D721Med (cell line): ENCODE results near the gene HELZ.

Experiments used
- DNase-seq: peaks from one replicate; pipeline ENCODE4 v3.0.0; 2011; ENCODE audit warnings: low spot score; ENCODE audit not compliant: insufficient read length
- FAIRE-seq: peaks from 2 replicates; lab custom pipeline; 2011; peaks lifted over from hg19 to GRCh38; lab: Jason Lieb, UNC
- TF ChIP-seq, protein P1 (sequence below): IDR thresholded peaks from 2 replicates; pipeline ENCODE4 v1.5.1; 2012; ENCODE audit warnings: mild to moderate bottlenecking, control low read depth; ENCODE audit not compliant: insufficient read depth; ENCODE audit errors: missing control alignments

Gene HELZ

DNA sequence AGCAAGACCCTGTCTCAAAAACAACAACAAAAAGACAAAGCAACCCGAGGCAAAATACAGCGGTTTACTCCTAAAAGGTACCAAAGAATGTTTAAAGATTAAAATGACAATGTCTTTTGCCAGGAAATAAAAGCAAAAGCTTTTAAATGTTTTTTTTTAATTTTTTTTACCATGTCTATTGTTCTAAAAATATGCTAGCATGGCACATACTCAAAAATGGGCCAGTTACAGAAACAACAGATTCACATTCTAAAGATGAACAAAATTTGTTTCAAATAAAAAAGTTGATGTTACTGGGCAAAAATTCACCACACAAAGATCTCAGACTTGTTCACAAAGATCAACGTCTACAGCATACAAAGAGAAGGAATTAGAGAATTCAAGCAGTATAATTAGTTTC is 159.6 kb downstream of the HELZ start:
- TF ChIP-seq, protein P1, sequence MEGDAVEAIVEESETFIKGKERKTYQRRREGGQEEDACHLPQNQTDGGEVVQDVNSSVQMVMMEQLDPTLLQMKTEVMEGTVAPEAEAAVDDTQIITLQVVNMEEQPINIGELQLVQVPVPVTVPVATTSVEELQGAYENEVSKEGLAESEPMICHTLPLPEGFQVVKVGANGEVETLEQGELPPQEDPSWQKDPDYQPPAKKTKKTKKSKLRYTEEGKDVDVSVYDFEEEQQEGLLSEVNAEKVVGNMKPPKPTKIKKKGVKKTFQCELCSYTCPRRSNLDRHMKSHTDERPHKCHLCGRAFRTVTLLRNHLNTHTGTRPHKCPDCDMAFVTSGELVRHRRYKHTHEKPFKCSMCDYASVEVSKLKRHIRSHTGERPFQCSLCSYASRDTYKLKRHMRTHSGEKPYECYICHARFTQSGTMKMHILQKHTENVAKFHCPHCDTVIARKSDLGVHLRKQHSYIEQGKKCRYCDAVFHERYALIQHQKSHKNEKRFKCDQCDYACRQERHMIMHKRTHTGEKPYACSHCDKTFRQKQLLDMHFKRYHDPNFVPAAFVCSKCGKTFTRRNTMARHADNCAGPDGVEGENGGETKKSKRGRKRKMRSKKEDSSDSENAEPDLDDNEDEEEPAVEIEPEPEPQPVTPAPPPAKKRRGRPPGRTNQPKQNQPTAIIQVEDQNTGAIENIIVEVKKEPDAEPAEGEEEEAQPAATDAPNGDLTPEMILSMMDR = no peak
- DNase-seq (no peak), FAIRE-seq (no peak)

DNA sequence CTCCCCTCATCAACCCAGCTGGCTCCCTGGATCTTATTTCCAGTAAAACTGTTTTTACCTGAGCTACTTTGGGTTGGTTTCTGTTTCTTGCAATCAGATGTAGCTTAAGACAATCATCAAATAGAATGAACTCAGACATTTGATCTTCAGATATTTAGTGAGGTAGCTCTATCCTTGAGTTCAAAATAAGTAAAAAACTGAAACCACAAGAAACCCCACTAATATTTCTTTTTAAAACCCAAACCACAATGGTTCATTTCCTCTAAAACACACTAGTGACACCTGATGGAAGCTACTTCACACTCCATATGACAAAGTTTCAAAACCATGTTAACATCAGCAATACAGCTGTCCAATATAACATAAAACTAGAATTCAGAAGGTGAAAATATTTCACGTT is 162.9 kb downstream of the HELZ start:
- DNase-seq (no peak), FAIRE-seq (no peak)
- TF ChIP-seq, protein P1 = no peak

DNA sequence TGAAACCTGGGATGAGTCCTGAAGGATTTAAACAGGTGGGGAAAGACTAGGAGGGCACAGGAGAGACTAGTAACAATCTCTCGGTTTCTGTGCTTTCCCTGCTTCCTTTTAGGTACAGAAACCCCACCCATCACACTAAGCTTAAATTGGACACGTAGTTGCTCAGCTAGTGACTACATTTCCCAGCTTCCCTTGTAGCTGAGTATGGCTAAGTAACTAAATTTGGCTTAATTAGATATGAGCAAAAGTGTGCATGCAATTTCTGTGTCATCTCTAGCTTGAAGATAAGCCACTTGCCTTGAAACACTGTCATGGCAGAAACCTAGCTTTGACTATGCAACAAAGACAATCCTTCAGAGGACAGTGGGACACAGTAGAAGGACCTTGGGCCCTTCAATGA is 164.2 kb downstream of the HELZ start:
- FAIRE-seq = no peak
- no peak for DNase-seq
- TF ChIP-seq, protein P1 = no peak

DNA sequence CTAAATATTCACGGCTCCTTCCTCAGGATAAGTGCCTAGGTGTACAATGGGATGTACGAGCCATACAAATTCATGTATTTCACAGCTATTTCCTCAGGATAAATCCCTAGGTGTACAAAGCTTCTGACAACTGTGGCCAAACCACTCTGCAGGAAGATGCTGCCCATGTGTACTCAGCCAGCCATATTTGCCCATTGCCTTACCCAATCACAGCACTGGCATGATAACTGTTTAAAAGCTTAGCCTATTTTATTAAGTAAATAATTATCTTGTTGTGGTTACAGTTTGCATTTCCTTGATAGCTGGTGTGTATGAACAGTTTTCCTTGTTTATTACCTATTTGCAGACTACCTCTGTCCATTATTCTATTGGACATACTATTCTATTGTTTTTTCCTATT is 165.5 kb downstream of the HELZ start:
- TF ChIP-seq, protein P1 = no peak
- no peak for DNase-seq
- FAIRE-seq = no peak

DNA sequence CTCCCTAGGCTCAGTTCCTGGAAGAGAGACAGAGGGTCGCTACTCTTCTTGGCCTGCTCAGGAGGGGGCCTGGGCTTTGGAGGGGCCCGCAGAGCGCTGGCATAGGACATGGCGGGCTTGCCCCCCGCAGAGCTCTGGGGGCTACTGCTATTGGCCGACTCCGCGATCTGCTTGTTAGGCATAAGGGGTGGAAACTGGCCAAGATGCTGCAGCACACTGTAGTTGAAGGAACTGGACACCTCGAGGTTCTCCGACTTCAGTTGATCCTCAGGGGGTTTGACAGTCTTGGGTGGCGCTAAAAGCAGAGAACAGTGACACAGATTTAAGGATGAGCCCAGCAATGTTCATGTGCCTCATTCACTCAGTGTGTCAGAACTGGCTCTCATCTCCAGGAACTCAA is 166.7 kb downstream of the HELZ start:
- TF ChIP-seq, protein P1 = no peak
- no peak for FAIRE-seq
- DNase-seq = no peak

DNA sequence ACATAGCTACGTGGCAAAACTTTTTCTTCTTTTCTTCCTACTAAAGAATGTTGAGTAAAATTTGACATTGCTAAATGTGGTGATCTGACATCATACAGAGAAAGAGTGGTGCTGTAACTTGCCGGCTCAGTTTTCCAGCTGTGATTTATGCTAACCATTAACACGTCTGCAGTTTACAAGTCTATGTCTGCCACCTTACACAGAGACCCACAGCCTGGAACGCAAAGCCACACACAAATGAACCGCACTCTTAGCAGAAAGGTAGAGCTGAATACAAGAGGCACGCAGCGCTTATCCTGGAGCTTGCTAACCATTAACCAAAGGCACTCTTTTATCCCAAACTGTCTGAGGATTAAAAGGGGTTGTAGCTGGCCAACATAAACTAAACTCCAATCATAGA is 168.7 kb downstream of the HELZ start:
- FAIRE-seq (no peak), DNase-seq (no peak)
- TF ChIP-seq, protein P1 = no peak

DNA sequence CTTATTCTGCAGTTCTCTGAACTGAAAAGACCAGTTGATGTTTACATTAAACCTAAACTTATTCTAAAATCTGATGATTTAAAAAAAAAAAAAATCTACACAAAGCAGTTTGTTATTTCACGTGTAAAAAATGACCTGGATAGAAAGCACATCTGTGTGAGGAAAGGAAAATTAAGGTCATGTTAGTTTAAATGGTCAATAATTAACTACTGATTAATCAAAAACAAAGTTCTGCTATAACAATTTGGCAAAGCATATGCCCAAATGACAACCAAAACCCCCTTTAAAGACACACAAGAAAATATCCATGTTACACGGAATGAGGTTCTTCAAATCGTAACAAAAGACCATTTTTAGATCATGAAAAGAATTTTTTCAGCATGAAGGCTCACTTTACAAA is 170.2 kb downstream of the HELZ start:
- DNase-seq (no peak), FAIRE-seq (no peak)
- TF ChIP-seq, protein P1 = no peak
